IMR-90 (cell line): ENCODE measurements around the gene CABCOCO1. TPM values are rescaled to one million over a fixed set of nuclear protein-coding genes. Genes with fewer than 3 reads are reported as not detected.

ENCODE experiments used
- ATAC-seq: fragments of 200-7000 bp; cut with Tn5 transposase; 2 replicates; pipeline ENCODE4 v1.9.1; 2020; ENCODE audit warnings: low read depth, mild to moderate bottlenecking, moderate library complexity
- BruUV-seq: library from RNA; stranded (reverse); fragments of 400-500 nt; replicated peaks from 2 replicates; lab custom pipeline; 2021; lab: Mats Ljungman, UMichigan
- CTCF ChIA-PET: fragments of 300-600 bp; formaldehyde crosslinking; extraction: SDS; loops from one replicate; lab custom pipeline; 2021; ENCODE audit warnings: antibody characterized with exemption; lab: Yijun Ruan, JAX
- POLR2A ChIA-PET: fragments of 300-600 bp; sonication (Branson Sonifier 250); formaldehyde crosslinking; loops from one replicate; lab custom pipeline; 2022; ENCODE audit warnings: antibody characterized with exemption; ENCODE audit not compliant: unreplicated experiment; lab: Charles Lee
- DNase-seq: peaks from one replicate; pipeline ENCODE4 v3.0.0; 2013
- H2AFZ ChIP-seq: replicated peaks from 2 replicates; pipeline ENCODE3; 2013; ENCODE audit warnings: low read length, mild to moderate bottlenecking; ENCODE audit not compliant: poor library complexity
- H2AK5ac ChIP-seq: 2 replicates; pipeline ENCODE4 v1.6.1; 2013; ENCODE audit warnings: low read depth, low read length, inconsistent platforms
- H2AK9ac ChIP-seq: replicated peaks from 2 replicates; pipeline ENCODE3; 2013; ENCODE audit warnings: mild to moderate bottlenecking, low read depth, low read length, moderate library complexity; ENCODE audit not compliant: poor library complexity
- H2BK120ac ChIP-seq: 2 replicates; pipeline ENCODE4 v1.6.1; 2013; ENCODE audit warnings: low read depth, low read length, inconsistent platforms
- H2BK15ac ChIP-seq: 3 replicates; pipeline ENCODE4 v1.6.1; 2013; ENCODE audit warnings: low read depth, low read length, inconsistent platforms
- H2BK20ac ChIP-seq: 2 replicates; pipeline ENCODE4 v1.6.1; 2013; ENCODE audit warnings: low read depth, mild to moderate bottlenecking, inconsistent platforms, low read length, moderate library complexity
- H2BK5ac ChIP-seq: 2 replicates; pipeline ENCODE4 v1.6.1; 2013; ENCODE audit warnings: mild to moderate bottlenecking, low read depth, low read length, inconsistent platforms; ENCODE audit not compliant: poor library complexity, severe bottlenecking
- H3K14ac ChIP-seq: replicated peaks from 2 replicates; pipeline ENCODE4 v1.6.1; 2013; ENCODE audit warnings: low read depth, low read length, inconsistent platforms
- H3K18ac ChIP-seq: 2 replicates; pipeline ENCODE4 v1.6.1; 2013; ENCODE audit warnings: low read depth, low read length, control low read depth
- H3K23ac ChIP-seq: 2 replicates; pipeline ENCODE4 v1.6.1; 2013; ENCODE audit warnings: low read depth, low read length, inconsistent platforms
- H3K27ac ChIP-seq: 2 replicates; pipeline ENCODE4 v1.5.1; 2013; ENCODE audit warnings: mild to moderate bottlenecking, control low read depth, low read length; ENCODE audit not compliant: insufficient read depth
- H3K27me3 ChIP-seq: 2 replicates; pipeline ENCODE4 v1.6.1; 2013; ENCODE audit warnings: low read length; ENCODE audit not compliant: control insufficient read depth, insufficient read depth
- H3K36me3 ChIP-seq: 2 replicates; pipeline ENCODE4 v1.6.1; 2013; ENCODE audit warnings: low read length, mixed read lengths; ENCODE audit not compliant: control insufficient read depth, insufficient read depth
- H3K4ac ChIP-seq: 2 replicates; pipeline ENCODE4 v1.6.1; 2013; ENCODE audit warnings: low read depth, low read length, inconsistent platforms
- H3K4me1 ChIP-seq: 2 replicates; pipeline ENCODE4 v1.6.1; 2013; ENCODE audit warnings: low read length, mixed read lengths; ENCODE audit not compliant: control insufficient read depth, insufficient read depth
- H3K4me2 ChIP-seq: 2 replicates; pipeline ENCODE4 v1.6.1; 2013; ENCODE audit warnings: low read depth, mild to moderate bottlenecking, control low read depth, low read length, moderate library complexity
- H3K4me3 ChIP-seq: 2 replicates; pipeline ENCODE4 v1.5.1; 2013; ENCODE audit warnings: low read depth, mild to moderate bottlenecking, control low read depth, low read length, moderate library complexity; ENCODE audit not compliant: insufficient read depth
- H3K56ac ChIP-seq: 2 replicates; pipeline ENCODE4 v1.6.1; 2013; ENCODE audit warnings: low read length, inconsistent platforms; ENCODE audit not compliant: insufficient read depth; ENCODE audit errors: extremely low read depth
- H3K79me1 ChIP-seq, 2 experiments: 2 replicates each; pipeline ENCODE4 v1.6.1; 2013; ENCODE audit warnings: low read length in 2 of 2, inconsistent platforms in 1 of 2, low read depth in 1 of 2
- H3K9ac ChIP-seq: 2 replicates; pipeline ENCODE4 v1.6.1; 2013; ENCODE audit warnings: low read depth, low read length, control low read depth
- H3K9me1 ChIP-seq: 2 replicates; pipeline ENCODE4 v1.6.1; 2013; ENCODE audit warnings: low read length, inconsistent platforms; ENCODE audit not compliant: insufficient read depth
- H3K9me3 ChIP-seq: 2 replicates; pipeline ENCODE4 v1.6.1; 2013; ENCODE audit warnings: low read length; ENCODE audit not compliant: control insufficient read depth, insufficient read depth
- H4K20me1 ChIP-seq: 2 replicates; pipeline ENCODE4 v1.6.1; 2013; ENCODE audit warnings: low read length, inconsistent platforms; ENCODE audit not compliant: insufficient read depth
- H4K5ac ChIP-seq: 2 replicates; pipeline ENCODE4 v1.6.1; 2013; ENCODE audit warnings: mild to moderate bottlenecking, low read depth, low read length, control low read depth
- H4K8ac ChIP-seq, 2 experiments: 2 replicates each; pipeline ENCODE4 v1.6.1; 2013; ENCODE audit warnings: low read depth in 2 of 2, low read length in 2 of 2, control low read depth in 1 of 2, inconsistent platforms in 1 of 2
- H4K91ac ChIP-seq: 2 replicates; pipeline ENCODE4 v1.6.1; 2013; ENCODE audit warnings: low read depth, low read length, inconsistent platforms; ENCODE audit not compliant: insufficient read depth
- FOS ChIP-seq: fragments of 150-350 bp; IDR thresholded peaks from 2 replicates; pipeline ENCODE4 v1.6.1; 2016; ENCODE audit warnings: low read depth, low read length
- MAFK ChIP-seq: IDR thresholded peaks from 2 replicates; pipeline ENCODE4 v1.6.1; 2012; ENCODE audit warnings: low read depth, low read length, improper control_type of control experiment
- NFE2L2 ChIP-seq: fragments of 150-350 bp; IDR thresholded peaks from 2 replicates; pipeline ENCODE4 v1.6.1; 2016; ENCODE audit warnings: low read depth, mild to moderate bottlenecking, low read length
- SMC3 ChIP-seq: fragments of 150-350 bp; IDR thresholded peaks from 2 replicates; pipeline ENCODE4 v1.6.1; 2016; ENCODE audit warnings: low read depth, mild to moderate bottlenecking, antibody characterized with exemption, low read length, moderate library complexity
- dilution Hi-C: fragments of 300-500 bp; cut with HindIII; formaldehyde crosslinking; loops from one replicate; pipeline ENCODE4 v1.14.3; 2018; ENCODE audit warnings: low sequenced_read_pairs; ENCODE audit not compliant: unreplicated experiment
- in situ Hi-C: fragments of 300-500 bp; cut with MboI; formaldehyde crosslinking; loops from 3 replicates; pipeline ENCODE4 v1.14.3; 2019; ENCODE audit warnings: low sequenced_read_pairs, inconsistent platforms, mixed read lengths
- intact Hi-C: fragments of 100-400 bp; cut with micrococcal nuclease; formaldehyde crosslinking; loops from 2 replicates; pipeline ENCODE4 v1.10.0; 2022
- polyA plus RNA-seq, 3 experiments: library from polyadenylated mRNA; depleted of rRNA; stranded (reverse); fragments of >200 nt; gene quantifications; 2 replicates each; pipeline ENCODE4 v1.2.3, GENCODE V29; 2012; ENCODE audit warnings: low replicate concordance in 1 of 3
- total RNA-seq: library from RNA; depleted of rRNA; stranded (reverse); fragments of >200 nt; gene quantifications from 2 replicates; pipeline ENCODE4 v1.2.3, GENCODE V29; 2012

CABCOCO1 gene
- total and polyA plus RNA-seq, 2 of the 4 experiments (the other 2 are of a cell fraction) = 0.18 to 0.31 TPM

DNA sequence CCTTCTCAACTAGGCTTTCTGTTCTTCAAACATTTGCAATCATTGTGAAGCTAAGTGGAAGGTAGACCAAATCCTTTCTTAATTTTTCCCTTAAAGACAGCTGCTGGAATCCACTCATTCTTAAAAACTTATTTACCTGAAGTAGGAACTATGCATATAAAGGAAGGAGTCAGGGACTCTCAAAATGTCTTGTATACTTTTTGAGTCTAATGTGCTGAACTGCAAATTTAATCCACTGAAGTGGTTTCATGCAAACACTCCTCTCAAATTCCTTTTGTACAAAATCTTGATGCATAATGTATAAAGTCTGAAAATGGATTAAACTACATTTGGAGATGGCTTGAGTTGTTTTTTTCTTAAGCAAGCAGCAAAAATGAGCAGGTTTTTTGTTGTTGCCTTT, 118.0 kb downstream of the CABCOCO1 start:
- H3K23ac ChIP-seq = no peak overlapping the region
- CTCF ChIA-PET = no interaction called here

More for the DNA sequence above, 118.0 kb downstream of the CABCOCO1 start:
- intact Hi-C loops = no loop called here
- no TSS peak for BruUV-seq
- no peak overlapping the region for H3K9ac ChIP-seq
- no peak overlapping the region for H4K5ac ChIP-seq
- no peak overlapping the region for H3K4me3 ChIP-seq
- no peak for DNase-seq
- H3K56ac ChIP-seq = no peak overlapping the region
- H2BK5ac ChIP-seq = no peak overlapping the region
- TF ChIP-seq MAFK = no peak
- TF ChIP-seq FOS = no peak
- no peak for TF ChIP-seq NFE2L2
- TF ChIP-seq SMC3 = no peak
- in situ Hi-C loops = no loop called here
- no peak overlapping the region for H2BK120ac ChIP-seq
- 0 out of 2 replicates have a peak, but pooled peaks cover 2% of the 10 kb centered on the region for H3K9me1 ChIP-seq
- H2AFZ ChIP-seq = no peak overlapping the region
- dilution Hi-C loops = no loop called here
- H3K14ac ChIP-seq = no peak overlapping the region
- no peak overlapping the region for H3K18ac ChIP-seq
- no peaks in the 10 kb centered on the region for H3K79me1 ChIP-seq
- POLR2A ChIA-PET = no interaction called here
- no peak overlapping the region for H3K4ac ChIP-seq
- H3K9me3 ChIP-seq = no peaks in the 10 kb centered on the region
- H3K27ac ChIP-seq = no peak overlapping the region
- H4K91ac ChIP-seq = no peak overlapping the region
- H4K8ac ChIP-seq = no peak overlapping the region
- no peak overlapping the region for H3K4me2 ChIP-seq
- H3K27me3 ChIP-seq = no peaks in the 10 kb centered on the region
- peak overlapping the region; percentile 58; the same call in 1 of the 3 replicates for H2BK15ac ChIP-seq
- H2BK20ac ChIP-seq = no peak overlapping the region
- H3K4me1 ChIP-seq = peaks cover 2% of the 10 kb centered on the region; the same call in 1 of the 2 replicates
- H3K36me3 ChIP-seq = no peaks in the 10 kb centered on the region
- no peaks in the 10 kb centered on the region for H4K20me1 ChIP-seq
- no peak overlapping the region for H2AK9ac ChIP-seq
- no peak for ATAC-seq
- no peak overlapping the region for H2AK5ac ChIP-seq
